Lower leg skin (tissue), 4 donors: ENCODE measurements around the gene NCAM1. TPM values are rescaled to one million over a fixed set of nuclear protein-coding genes. Genes with fewer than 3 reads are reported as not detected.

ENCODE experiments used
- DNase-seq, 2 donors: peaks; one replicate each; pipeline ENCODE4 v3.0.0-alpha.2; 2019; ENCODE audit warnings: low spot score in 2 of 2
- H3K4me3 ChIP-seq: fragments of 200-600 bp; sonication (generic); 2 replicates; pipeline ENCODE4 v1.5.1; 2017; ENCODE audit warnings: mild to moderate bottlenecking, low read depth; ENCODE audit not compliant: poor library complexity, severe bottlenecking
- POLR2A ChIP-seq, 2 donors: fragments of 450-650 bp; IDR thresholded peaks; one replicate each; pipeline ENCODE4 v1.6.1; 2016 to 2017; ENCODE audit warnings: antibody characterized with exemption in 2 of 2, mild to moderate bottlenecking in 1 of 2, moderate library complexity in 1 of 2
- WGBS, 2 donors: methylation state at CpG; one replicate each; pipeline ENCODE4 v1.1.5; 2018; 5-methylcytosine and 5-hydroxymethylcytosine counted together
- intact Hi-C: fragments of 100-400 bp; cut with DNase I; formaldehyde crosslinking; loops from one replicate; pipeline ENCODE4 v1.15.0; 2023; ENCODE audit warnings: low total_unique reads
- total RNA-seq, 4 donors: library from RNA; depleted of rRNA; stranded (reverse); fragments of >200 nt; gene quantifications; one replicate each; pipeline ENCODE4 v1.1.0, GENCODE V29; 2016
- TF ChIP-seq, protein P1 (sequence below), 3 donors: fragments of 450-650 bp; IDR thresholded peaks; one replicate each; pipeline ENCODE4 v1.5.1; 2016; ENCODE audit warnings: antibody characterized with exemption in 3 of 3, mild to moderate bottlenecking in 3 of 3, moderate library complexity in 2 of 3

NCAM1 gene
- total RNA-seq, 4 donors from 2014 or later = 1.7 to 7.1 (median 3.8) TPM

DNA sequence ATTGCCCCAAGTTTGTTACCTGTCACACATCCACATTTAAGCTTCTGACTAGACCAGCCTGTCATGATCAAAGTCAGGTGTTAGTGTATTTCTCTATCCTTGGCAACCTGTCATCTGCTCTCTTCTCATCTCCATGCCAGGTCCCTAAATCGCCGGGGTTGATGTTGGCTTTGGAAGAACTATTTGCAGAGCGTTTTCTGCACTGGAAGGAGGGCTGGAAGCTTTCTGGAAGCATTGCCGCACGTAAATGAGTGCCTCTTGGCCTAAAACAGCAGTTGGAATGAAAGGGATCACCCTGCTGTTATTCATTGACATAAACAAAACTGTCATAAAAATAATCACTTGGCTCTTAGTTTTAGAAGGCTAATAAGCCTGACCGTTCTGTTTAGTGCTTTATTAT, 354.6 kb downstream of the NCAM1 start:
- no peak for TF ChIP-seq POLR2A (IDR thresholded peaks at IDR 0.05)
- TF ChIP-seq, protein P1, sequence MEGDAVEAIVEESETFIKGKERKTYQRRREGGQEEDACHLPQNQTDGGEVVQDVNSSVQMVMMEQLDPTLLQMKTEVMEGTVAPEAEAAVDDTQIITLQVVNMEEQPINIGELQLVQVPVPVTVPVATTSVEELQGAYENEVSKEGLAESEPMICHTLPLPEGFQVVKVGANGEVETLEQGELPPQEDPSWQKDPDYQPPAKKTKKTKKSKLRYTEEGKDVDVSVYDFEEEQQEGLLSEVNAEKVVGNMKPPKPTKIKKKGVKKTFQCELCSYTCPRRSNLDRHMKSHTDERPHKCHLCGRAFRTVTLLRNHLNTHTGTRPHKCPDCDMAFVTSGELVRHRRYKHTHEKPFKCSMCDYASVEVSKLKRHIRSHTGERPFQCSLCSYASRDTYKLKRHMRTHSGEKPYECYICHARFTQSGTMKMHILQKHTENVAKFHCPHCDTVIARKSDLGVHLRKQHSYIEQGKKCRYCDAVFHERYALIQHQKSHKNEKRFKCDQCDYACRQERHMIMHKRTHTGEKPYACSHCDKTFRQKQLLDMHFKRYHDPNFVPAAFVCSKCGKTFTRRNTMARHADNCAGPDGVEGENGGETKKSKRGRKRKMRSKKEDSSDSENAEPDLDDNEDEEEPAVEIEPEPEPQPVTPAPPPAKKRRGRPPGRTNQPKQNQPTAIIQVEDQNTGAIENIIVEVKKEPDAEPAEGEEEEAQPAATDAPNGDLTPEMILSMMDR (IDR thresholded peaks at IDR 0.05) = no peak
- no peak overlapping the region for H3K4me3 ChIP-seq
- intact Hi-C loops = no loop called here
- no peak for DNase-seq
- WGBS, 2 donors = 22 to 38% methylated on average over 6 of the region's 6 CpGs

DNA sequence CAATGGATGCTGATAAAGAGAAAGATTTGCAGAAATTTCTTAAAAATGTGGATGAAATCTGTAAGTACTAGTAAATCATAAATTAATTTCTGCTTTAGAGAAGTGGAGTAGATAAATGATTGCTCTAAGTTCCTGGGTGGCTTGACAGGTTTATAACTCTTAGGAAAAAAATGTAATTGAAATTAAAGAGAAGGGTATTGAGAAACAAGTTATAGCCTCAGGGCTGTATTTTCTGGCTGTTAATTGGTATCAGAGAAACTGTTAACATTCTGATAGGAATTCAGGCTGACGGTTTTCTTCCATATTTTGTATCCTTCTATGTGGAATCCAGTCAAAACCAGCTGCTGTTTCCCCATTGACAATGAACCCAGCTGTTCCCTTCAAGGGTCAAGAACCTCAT, 355.0 kb downstream of the NCAM1 start:
- TF ChIP-seq POLR2A (IDR thresholded peaks at IDR 0.05) = no peak
- TF ChIP-seq, protein P1 (IDR thresholded peaks at IDR 0.05) = no peak
- WGBS, 2 donors = 50 to 53% methylated on average over 1 of the region's 1 CpG
- intact Hi-C loops = no loop called here
- no peak overlapping the region for H3K4me3 ChIP-seq
- no peak for DNase-seq

DNA sequence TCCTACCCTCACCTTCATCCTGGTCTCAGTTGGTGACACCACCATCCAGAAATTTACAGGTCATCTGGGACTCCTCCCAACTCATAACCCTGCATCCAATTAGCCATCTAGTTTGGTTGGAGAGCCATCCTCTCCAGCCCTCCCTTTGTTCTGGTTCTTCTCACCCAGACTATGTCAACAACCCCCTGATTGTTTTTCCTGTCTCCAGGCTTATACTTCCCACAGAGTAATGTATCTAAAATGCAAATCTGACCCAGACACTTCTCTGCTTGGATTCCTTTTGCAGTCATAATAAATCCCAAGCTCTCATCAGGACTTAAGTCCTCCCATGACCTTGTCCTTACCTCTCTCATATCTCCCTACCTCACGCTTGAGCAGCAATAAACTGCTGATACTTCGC, 356.1 kb downstream of the NCAM1 start:
- H3K4me3 ChIP-seq = no peak overlapping the region
- WGBS, 2 donors = 86 to 89% methylated on average over 2 of the region's 2 CpGs
- DNase-seq = no peak
- no peak for TF ChIP-seq POLR2A (IDR thresholded peaks at IDR 0.05)
- TF ChIP-seq, protein P1 (IDR thresholded peaks at IDR 0.05) = no peak
- intact Hi-C loops = no loop called here

DNA sequence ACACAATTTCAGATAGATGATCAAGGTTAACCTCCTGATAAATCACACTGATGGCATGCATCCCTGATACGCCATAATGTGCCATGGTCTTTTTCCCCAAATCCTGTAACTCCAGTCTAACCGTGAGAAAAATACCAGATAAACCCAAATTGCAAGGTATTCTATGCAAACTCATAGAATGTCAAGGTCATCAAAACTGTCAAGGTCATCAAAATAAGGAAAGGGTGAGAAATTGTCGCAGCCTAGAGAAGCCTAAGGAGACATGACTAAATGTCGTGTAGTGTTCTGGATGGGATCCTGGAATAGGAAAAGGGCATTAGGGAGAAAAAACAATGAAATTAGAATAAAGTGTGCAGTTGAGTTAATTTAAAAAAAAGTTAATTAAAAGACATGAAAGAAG, 357.9 kb downstream of the NCAM1 start:
- no peak overlapping the region for H3K4me3 ChIP-seq
- intact Hi-C loops = no loop called here
- WGBS, 2 donors = 93 to 96% methylated on average over 4 of the region's 4 CpGs
- no peak for DNase-seq
- no peak for TF ChIP-seq POLR2A (IDR thresholded peaks at IDR 0.05)
- TF ChIP-seq, protein P1 (IDR thresholded peaks at IDR 0.05) = no peak

DNA sequence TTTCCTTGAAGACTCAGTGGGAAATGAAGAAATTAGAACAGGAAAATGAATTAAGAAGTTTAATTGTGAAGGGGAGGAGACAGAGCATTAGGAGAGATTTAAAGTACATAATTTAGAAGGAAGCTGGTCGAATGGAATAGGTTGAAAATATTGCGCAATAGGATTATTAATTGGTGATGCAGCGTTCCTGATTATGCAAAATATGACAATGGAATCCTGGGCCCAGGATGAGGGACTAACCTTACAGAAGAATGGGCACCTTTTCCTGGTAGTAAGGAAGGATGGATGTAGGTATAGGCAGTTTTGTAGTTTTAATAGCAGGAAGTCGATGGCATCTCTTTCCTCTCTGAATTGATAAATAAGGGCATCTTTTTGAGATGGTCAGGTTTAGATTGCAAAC, 360.9 kb downstream of the NCAM1 start:
- no peak overlapping the region for H3K4me3 ChIP-seq
- WGBS, 2 donors = 45 to 69% methylated on average over 4 of the region's 4 CpGs
- no peak for TF ChIP-seq POLR2A (IDR thresholded peaks at IDR 0.05)
- TF ChIP-seq, protein P1 (IDR thresholded peaks at IDR 0.05) = no peak
- intact Hi-C loops = no loop called here
- no peak for DNase-seq

DNA sequence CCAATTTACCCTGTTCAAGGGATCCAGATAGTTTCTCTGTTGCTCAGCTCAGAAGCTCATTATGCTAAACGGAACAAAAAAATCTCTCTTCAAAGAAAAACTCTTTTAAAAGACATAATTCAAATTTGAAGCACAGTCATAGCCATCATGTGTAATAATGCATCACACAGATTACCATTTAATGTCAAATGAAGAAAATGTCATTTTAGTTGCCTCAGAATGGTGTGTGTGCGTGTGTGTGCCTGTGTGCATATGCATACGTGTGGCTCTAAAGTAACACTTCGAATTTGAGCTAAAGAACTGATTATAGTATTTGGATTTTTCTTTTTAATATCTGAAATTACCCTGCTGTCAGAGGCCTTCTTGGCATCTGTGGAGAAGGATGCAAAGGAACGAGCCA, 363.0 kb downstream of the NCAM1 start:
- TF ChIP-seq POLR2A (IDR thresholded peaks at IDR 0.05) = no peak
- TF ChIP-seq, protein P1 (IDR thresholded peaks at IDR 0.05) = no peak
- intact Hi-C loops = no loop called here
- DNase-seq = no peak
- H3K4me3 ChIP-seq = no peak overlapping the region
- 93 to 97% methylated on average over 5 of the region's 5 CpGs for WGBS, 2 donors
